PC-3 (cell line): Measurements from ENCODE around the gene MYH15.

Experiments
- CTCF ChIP-seq: fragments of 300-600 bp; sonication (generic); conservative IDR thresholded peaks from 2 replicates; pipeline ENCODE4 v1.5.1; 2017; ENCODE audit warnings: antibody characterized with exemption, low read depth, mild to moderate bottlenecking, low read length
- EZH2 ChIP-seq: fragments of 300-600 bp; sonication (generic); IDR thresholded peaks from one replicate; pipeline ENCODE4 v1.6.1; 2017; ENCODE audit warnings: antibody characterized with exemption, mild to moderate bottlenecking, low read length; ENCODE audit not compliant: unreplicated experiment
- EZH2phosphoT487 ChIP-seq: fragments of 300-600 bp; sonication (generic); IDR thresholded peaks from 2 replicates; pipeline ENCODE4 v1.6.1; 2018; ENCODE audit warnings: mild to moderate bottlenecking, antibody characterized with exemption, low read length, borderline replicate concordance

DNA sequence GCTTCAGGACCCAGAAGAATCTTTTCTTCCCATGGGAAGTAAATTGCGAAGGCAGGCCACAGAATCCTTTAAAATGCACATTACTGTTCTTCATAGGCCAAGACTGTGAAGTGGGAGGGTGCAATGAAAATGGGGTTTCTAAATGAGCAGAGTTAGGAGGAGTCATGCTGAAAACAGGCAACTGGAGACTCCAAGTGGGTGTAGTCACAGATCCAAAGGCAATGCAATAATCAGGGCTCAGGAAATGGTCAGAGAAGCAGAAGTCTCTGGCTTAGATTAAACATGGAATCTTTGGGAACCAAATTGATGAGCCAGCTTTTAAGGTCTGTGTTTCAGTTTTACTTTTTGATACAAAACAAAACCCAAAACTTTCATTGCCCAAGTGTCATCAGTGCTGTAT, 176.4 kb downstream of the MYH15 start:
- TF ChIP-seq EZH2phosphoT487 (no peak), CTCF (no peak), EZH2 (no peak)
